Measurements from ENCODE around the gene NPAS2.

Gene NPAS2

GRCh38 chr2:100948942-100949811 is 129.2 kb downstream of the NPAS2 start:
- DNase-seq: no peak

- no peak for DNase-seq
These were observed 132.6 kb downstream of the NPAS2 start for GRCh38 chr2:100952512-100952911.

GRCh38 chr2:100953406-100954043 is 133.6 kb downstream of the NPAS2 start:
- DNase-seq: no peak

GRCh38 chr2:100954044-100954420 is 134.1 kb downstream of the NPAS2 start:
- no peak for DNase-seq

GRCh38 chr2:100955226-100955625 is 135.3 kb downstream of the NPAS2 start:
- no peak for DNase-seq

GRCh38 chr2:100956081-100956480 is 136.1 kb downstream of the NPAS2 start:
- DNase-seq: no peak

GRCh38 chr2:100957996-100958653 is 138.2 kb downstream of the NPAS2 start:
- DNase-seq: no peak

- no peak for DNase-seq
These were observed 139.4 kb downstream of the NPAS2 start for GRCh38 chr2:100959225-100959880.

GRCh38 chr2:100960688-100961087 is 140.7 kb downstream of the NPAS2 start:
- no peak for DNase-seq

GRCh38 chr2:100962366-100963025 is 142.6 kb downstream of the NPAS2 start:
- DNase-seq: no peak

GRCh38 chr2:100963026-100963375 is 143.1 kb downstream of the NPAS2 start:
- no peak for DNase-seq

GRCh38 chr2:100964222-100964621 is 144.3 kb downstream of the NPAS2 start:
- no peak for DNase-seq

GRCh38 chr2:100964681-100965169 is 144.8 kb downstream of the NPAS2 start:
- DNase-seq: no peak

- DNase-seq: no peak
These were observed 145.7 kb downstream of the NPAS2 start for GRCh38 chr2:100965596-100965995.

- no peak for DNase-seq
These were observed 147.8 kb downstream of the NPAS2 start for GRCh38 chr2:100967716-100968115.

- DNase-seq: no peak
These were observed 148.5 kb downstream of the NPAS2 start for GRCh38 chr2:100968146-100969145.

GRCh38 chr2:100969998-100970397 is 150.1 kb downstream of the NPAS2 start:
- DNase-seq: no peak

- DNase-seq: no peak
These were observed 151.3 kb downstream of the NPAS2 start for GRCh38 chr2:100971221-100971620.

- DNase-seq: no peak
These were observed 152.5 kb downstream of the NPAS2 start for GRCh38 chr2:100972452-100972851.

- no peak for DNase-seq
These were observed 155.0 kb downstream of the NPAS2 start for GRCh38 chr2:100974712-100975520.

- no peak for DNase-seq
These were observed 155.5 kb downstream of the NPAS2 start for GRCh38 chr2:100975521-100975785.

All from hematopoietic multipotent progenitor cell treated with erythropoietin and hydrocortisone succinate and interleukin-3 and kit ligand, for 6 days (in vitro differentiated cells).